Adrenal gland (tissue), 5 donors: ENCODE data around the gene SLC26A8.

Source experiments
- CTCF ChIP-seq, 6 experiments: fragments of 450-650 bp in 4 of 6; fragments of 200-600 bp in 2 of 6; sonication (generic) in 1 of 6; IDR thresholded peaks; 1 replicate in 5 of 6; 2 replicates in 1 of 6; pipeline versions ENCODE4 v1.5.1 to v1.8.0; 2016 to 2021; ENCODE audit warnings: antibody characterized with exemption in 6 of 6, mild to moderate bottlenecking in 2 of 6, moderate library complexity in 1 of 6
- POLR2A ChIP-seq, 2 donors: fragments of 450-650 bp; IDR thresholded peaks; one replicate each; pipeline ENCODE4 v1.6.1; 2017; ENCODE audit warnings: antibody characterized with exemption in 2 of 2, mild to moderate bottlenecking in 2 of 2, moderate library complexity in 1 of 2
- donor health status: DM: no; HTN: no; CAD: no.

GRCh38 chr6:35955071-35955470, 69.4 kb downstream of the SLC26A8 start:
- TF ChIP-seq CTCF (IDR thresholded peaks at IDR 0.05) = no peak
- no peak for TF ChIP-seq POLR2A (IDR thresholded peaks at IDR 0.05)
